ENCODE data around the gene LRRC71.

DNA sequence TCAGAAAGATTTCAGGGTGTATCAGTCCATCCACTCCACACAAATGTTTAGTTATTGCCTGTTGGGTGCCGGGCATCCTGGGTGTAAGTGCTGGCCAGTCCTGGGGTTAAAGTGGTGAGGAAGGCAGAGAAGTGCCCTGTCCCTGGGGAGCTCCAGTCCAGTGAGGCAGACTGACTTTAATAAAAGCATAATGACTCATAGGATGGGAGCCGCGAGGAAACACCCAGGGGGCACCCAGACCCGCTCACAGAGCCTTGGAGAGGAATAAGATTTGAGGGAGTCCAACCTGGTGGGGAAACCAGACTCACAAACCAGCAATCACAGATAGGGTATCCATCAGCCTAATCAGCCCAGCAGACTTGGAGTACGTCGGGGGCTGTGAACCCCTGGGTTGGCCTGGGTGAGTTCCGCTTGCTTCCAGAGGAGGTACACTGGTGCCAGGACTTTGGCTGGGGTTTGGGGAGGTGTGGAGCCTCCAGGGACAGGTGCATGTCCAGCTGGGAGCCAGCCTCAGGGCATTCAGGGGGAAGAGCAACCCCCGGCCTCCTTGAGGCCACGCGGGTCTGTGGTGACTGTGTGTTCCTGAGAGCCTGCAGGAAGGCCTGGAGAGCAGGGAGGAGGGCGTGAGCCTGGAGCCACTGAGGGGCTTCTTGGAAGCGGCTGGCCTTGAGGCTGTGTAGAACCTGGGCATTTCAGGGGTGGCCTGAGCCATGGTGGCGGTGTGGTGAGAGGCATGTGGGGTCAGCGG lies 23.2 kb upstream of the LRRC71 start:
- TF ChIP-seq SP2 (tag by site-specific recombination; IDR thresholded peaks at IDR 0.05) = no peak
- TF ChIP-seq, protein P1, sequence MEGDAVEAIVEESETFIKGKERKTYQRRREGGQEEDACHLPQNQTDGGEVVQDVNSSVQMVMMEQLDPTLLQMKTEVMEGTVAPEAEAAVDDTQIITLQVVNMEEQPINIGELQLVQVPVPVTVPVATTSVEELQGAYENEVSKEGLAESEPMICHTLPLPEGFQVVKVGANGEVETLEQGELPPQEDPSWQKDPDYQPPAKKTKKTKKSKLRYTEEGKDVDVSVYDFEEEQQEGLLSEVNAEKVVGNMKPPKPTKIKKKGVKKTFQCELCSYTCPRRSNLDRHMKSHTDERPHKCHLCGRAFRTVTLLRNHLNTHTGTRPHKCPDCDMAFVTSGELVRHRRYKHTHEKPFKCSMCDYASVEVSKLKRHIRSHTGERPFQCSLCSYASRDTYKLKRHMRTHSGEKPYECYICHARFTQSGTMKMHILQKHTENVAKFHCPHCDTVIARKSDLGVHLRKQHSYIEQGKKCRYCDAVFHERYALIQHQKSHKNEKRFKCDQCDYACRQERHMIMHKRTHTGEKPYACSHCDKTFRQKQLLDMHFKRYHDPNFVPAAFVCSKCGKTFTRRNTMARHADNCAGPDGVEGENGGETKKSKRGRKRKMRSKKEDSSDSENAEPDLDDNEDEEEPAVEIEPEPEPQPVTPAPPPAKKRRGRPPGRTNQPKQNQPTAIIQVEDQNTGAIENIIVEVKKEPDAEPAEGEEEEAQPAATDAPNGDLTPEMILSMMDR (tag by site-specific recombination; IDR thresholded peaks at IDR 0.05) = no peak
- TF ChIP-seq KLF9 (tag by site-specific recombination; IDR thresholded peaks at IDR 0.05; ENCODE audit: low read depth) = no peak
- no peak for TF ChIP-seq ZNF544 (tag by site-specific recombination; IDR thresholded peaks at IDR 0.05)
- no peak for TF ChIP-seq ZBTB7A (tag by site-specific recombination; IDR thresholded peaks at IDR 0.05; ENCODE audit: low read depth)
- TF ChIP-seq, protein P2, sequence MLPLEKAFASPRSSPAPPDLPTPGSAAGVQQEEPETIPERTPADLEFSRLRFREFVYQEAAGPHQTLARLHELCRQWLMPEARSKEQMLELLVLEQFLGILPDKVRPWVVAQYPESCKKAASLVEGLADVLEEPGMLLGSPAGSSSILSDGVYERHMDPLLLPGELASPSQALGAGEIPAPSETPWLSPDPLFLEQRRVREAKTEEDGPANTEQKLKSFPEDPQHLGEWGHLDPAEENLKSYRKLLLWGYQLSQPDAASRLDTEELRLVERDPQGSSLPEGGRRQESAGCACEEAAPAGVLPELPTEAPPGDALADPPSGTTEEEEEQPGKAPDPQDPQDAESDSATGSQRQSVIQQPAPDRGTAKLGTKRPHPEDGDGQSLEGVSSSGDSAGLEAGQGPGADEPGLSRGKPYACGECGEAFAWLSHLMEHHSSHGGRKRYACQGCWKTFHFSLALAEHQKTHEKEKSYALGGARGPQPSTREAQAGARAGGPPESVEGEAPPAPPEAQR (tag by site-specific recombination; IDR thresholded peaks at IDR 0.05) = no peak
- no peak for TF ChIP-seq HOXA7 (CRISPR knock-in tag; IDR thresholded peaks at IDR 0.05; ENCODE audit: borderline replicate concordance)
- TF ChIP-seq ZNF660 (tag by site-specific recombination; IDR thresholded peaks at IDR 0.05) = no peak
- no peak for TF ChIP-seq YY1 (tag by site-specific recombination; IDR thresholded peaks at IDR 0.05)
- TF ChIP-seq ZNF24 (tag by site-specific recombination; IDR thresholded peaks at IDR 0.05) = no peak
